GM23248 (cell line): ENCODE measurements around the gene WDR27. TPM values are rescaled to one million over a fixed set of nuclear protein-coding genes. Genes with fewer than 3 reads are reported as not detected.

Experiments used
- DNase-seq: peaks from one replicate; pipeline ENCODE4 v3.0.0-alpha.2; 2015
- H2AFZ ChIP-seq: fragments of 200-600 bp; sonication (generic); 2 replicates; pipeline ENCODE4 v1.6.1; 2016; ENCODE audit warnings: antibody characterized with exemption
- H3F3A ChIP-seq: fragments of 200-600 bp; sonication (generic); 2 replicates; pipeline ENCODE4 v1.6.1; 2016; ENCODE audit warnings: mild to moderate bottlenecking, antibody characterized with exemption, mixed run types; ENCODE audit not compliant: insufficient read depth
- H3K27ac ChIP-seq: fragments of 200-600 bp; sonication (generic); 2 replicates; pipeline ENCODE4 v1.5.1; 2016; ENCODE audit warnings: mild to moderate bottlenecking
- H3K27me3 ChIP-seq: fragments of 200-600 bp; sonication (generic); replicated peaks from 2 replicates; pipeline ENCODE4 v1.6.1; 2016; ENCODE audit warnings: mild to moderate bottlenecking; ENCODE audit not compliant: insufficient read depth
- H3K36me3 ChIP-seq: fragments of 200-600 bp; sonication (generic); 2 replicates; pipeline ENCODE4 v1.6.1; 2016; ENCODE audit warnings: low read depth, mild to moderate bottlenecking
- H3K4me1 ChIP-seq: fragments of 200-600 bp; sonication (generic); 2 replicates; pipeline ENCODE4 v1.6.1; 2016; ENCODE audit warnings: mild to moderate bottlenecking; ENCODE audit not compliant: insufficient read depth
- H3K4me2 ChIP-seq: fragments of 200-600 bp; sonication (generic); one replicate; pipeline ENCODE4 v1.6.1; 2016; ENCODE audit warnings: mild to moderate bottlenecking; ENCODE audit not compliant: unreplicated experiment
- H3K4me3 ChIP-seq: fragments of 200-600 bp; sonication (generic); 2 replicates; pipeline ENCODE4 v1.5.1; 2016; ENCODE audit warnings: mild to moderate bottlenecking
- H3K79me2 ChIP-seq: fragments of 200-600 bp; sonication (generic); 2 replicates; pipeline ENCODE4 v1.6.1; 2016; ENCODE audit warnings: mild to moderate bottlenecking; ENCODE audit not compliant: insufficient read depth
- H3K9ac ChIP-seq: fragments of 200-600 bp; sonication (generic); 2 replicates; pipeline ENCODE4 v1.6.1; 2016; ENCODE audit warnings: mild to moderate bottlenecking
- H3K9me2 ChIP-seq: fragments of 200-600 bp; sonication (generic); 2 replicates; pipeline ENCODE4 v1.6.1; 2016; ENCODE audit warnings: mixed run types, mild to moderate bottlenecking, moderate library complexity; ENCODE audit not compliant: insufficient read depth
- H3K9me3 ChIP-seq: fragments of 200-600 bp; sonication (generic); one replicate; pipeline ENCODE4 v1.6.1; 2017; ENCODE audit warnings: low read depth
- H4K20me1 ChIP-seq: fragments of 200-600 bp; sonication (generic); 2 replicates; pipeline ENCODE4 v1.6.0; 2016; ENCODE audit not compliant: insufficient read depth
- EZH2 ChIP-seq: fragments of 200-600 bp; sonication (generic); IDR thresholded peaks from 2 replicates; pipeline ENCODE4 v1.6.1; 2018; ENCODE audit warnings: antibody characterized with exemption, mild to moderate bottlenecking; ENCODE audit not compliant: insufficient read depth, poor library complexity, severe bottlenecking
- EZH2phosphoT487 ChIP-seq: fragments of 200-600 bp; sonication (generic); IDR thresholded peaks from 2 replicates; pipeline ENCODE4 v1.6.1; 2018; ENCODE audit warnings: antibody characterized with exemption, moderate library complexity, mild to moderate bottlenecking, low read depth; ENCODE audit not compliant: insufficient read depth
- WGBS, 2 experiments: methylation state at CpG; one replicate each; pipeline ENCODE4 v1.1.6; 2015 to 2017; ENCODE audit warnings: low lambda C conversion rate in 2 of 2, low coverage in 1 of 2; ENCODE audit errors: missing lambda C conversion rate in 2 of 2; 5-methylcytosine and 5-hydroxymethylcytosine counted together
- in situ Hi-C: fragments of 300-500 bp; cut with MboI; formaldehyde crosslinking; loops from 2 replicates; pipeline ENCODE4 v1.15.0; 2020
- polyA plus RNA-seq: library from polyadenylated mRNA; unstranded; fragments of >200 nt; fragmentation: Nextera tagmentation; extraction: Ambion mirVana; gene quantifications from 2 replicates; pipeline ENCODE4 v1.2.1, GENCODE V29; 2016
- total RNA-seq: library from RNA; depleted of rRNA; stranded (reverse); fragments of >200 nt; shearing (Covaris generic); gene quantifications from 2 replicates; pipeline ENCODE4 v1.2.3, GENCODE V29; 2014

Gene WDR27
- total and polyA plus RNA-seq, 2 experiments from 2014 or later = 9.2 to 9.3 TPM

GRCh38 chr6:169508452-169508851 is 193.4 kb downstream of the WDR27 start:
- no peaks in the 10 kb centered on the region for H3K9me3 ChIP-seq
- H3F3A ChIP-seq = peaks cover 5% of the 10 kb centered on the region
- in situ Hi-C loops = no loop called here
- H4K20me1 ChIP-seq = no peaks in the 10 kb centered on the region
- H2AFZ ChIP-seq = no peak overlapping the region
- no peaks in the 10 kb centered on the region for H3K36me3 ChIP-seq
- H3K4me1 ChIP-seq = peaks cover 8% of the 10 kb centered on the region
- no peak for TF ChIP-seq EZH2phosphoT487
- TF ChIP-seq EZH2 = no peak
- no peaks in the 10 kb centered on the region for H3K79me2 ChIP-seq
- no peaks in the 10 kb centered on the region for H3K27me3 ChIP-seq
- no peak for DNase-seq
- H3K27ac ChIP-seq = no peak overlapping the region
- H3K4me2 ChIP-seq = no peak overlapping the region
- WGBS, 2 experiments = 87 to 96% methylated on average over 1 of the region's 1 CpG
- no peak overlapping the region for H3K4me3 ChIP-seq
- no peak overlapping the region for H3K9ac ChIP-seq
- H3K9me2 ChIP-seq = no peaks in the 10 kb centered on the region

GRCh38 chr6:169503422-169504152 is 198.2 kb downstream of the WDR27 start:
- H3K9ac ChIP-seq = peak overlapping the region; percentile 5
- in situ Hi-C loops = no loop called here
- peaks cover 7% of the 10 kb centered on the region for H3F3A ChIP-seq

GRCh38 chr6:169502445-169502844 is 199.4 kb downstream of the WDR27 start:
- H3K4me3 ChIP-seq = no peak overlapping the region
- H3K4me2 ChIP-seq = no peak overlapping the region
- H3K36me3 ChIP-seq = no peaks in the 10 kb centered on the region
- 97% methylated on average over 22 of the region's 22 CpGs for WGBS, 2 experiments
- H2AFZ ChIP-seq = no peak overlapping the region
- H3K27me3 ChIP-seq = no peaks in the 10 kb centered on the region
- H3K9me3 ChIP-seq = no peaks in the 10 kb centered on the region
- H4K20me1 ChIP-seq = no peaks in the 10 kb centered on the region
- peaks cover 7% of the 10 kb centered on the region for H3F3A ChIP-seq
- DNase-seq = no peak
- no peak overlapping the region for H3K27ac ChIP-seq
- H3K79me2 ChIP-seq = no peaks in the 10 kb centered on the region
- TF ChIP-seq EZH2 = no peak
- TF ChIP-seq EZH2phosphoT487 = no peak
- in situ Hi-C loops = no loop called here
- peaks cover 15% of the 10 kb centered on the region for H3K4me1 ChIP-seq
- H3K9me2 ChIP-seq = no peaks in the 10 kb centered on the region
- no peak overlapping the region for H3K9ac ChIP-seq

More at GRCh38 chr6:169503422-169504152, 198.2 kb downstream of the WDR27 start:
- Histone ChIP-seq H4K20me1 (no peaks in the 10 kb centered on the region), H2AFZ (peak overlapping the region; percentile 70), H3K4me1 (peaks cover 15% of the 10 kb centered on the region), H3K27me3 (no peaks in the 10 kb centered on the region), H3K36me3 (no peaks in the 10 kb centered on the region), H3K79me2 (no peaks in the 10 kb centered on the region), H3K9me2 (no peaks in the 10 kb centered on the region), H3K4me2 (peak overlapping the region; percentile 47), H3K4me3 (no peak overlapping the region), H3K9me3 (no peaks in the 10 kb centered on the region), H3K27ac (peak overlapping the region; percentile 36)
- TF ChIP-seq EZH2 (no peak), EZH2phosphoT487 (no peak)
- peak; percentile 31 for DNase-seq
- WGBS, 2 experiments = 11 to 16% methylated on average over 4 of the region's 4 CpGs

- H3K36me3 ChIP-seq = no peaks in the 10 kb centered on the region
- 97 to 99% methylated on average over 30 to 32 of the region's 32 CpGs for WGBS, 2 experiments
- no peak overlapping the region for H2AFZ ChIP-seq
- H3F3A ChIP-seq = peaks cover 7% of the 10 kb centered on the region
- no peak overlapping the region for H3K27ac ChIP-seq
- no peak overlapping the region for H3K4me2 ChIP-seq
- no peaks in the 10 kb centered on the region for H3K79me2 ChIP-seq
- H3K4me1 ChIP-seq = peaks cover 15% of the 10 kb centered on the region
- TF ChIP-seq EZH2 = no peak
- no peak overlapping the region for H3K9ac ChIP-seq
- H3K9me2 ChIP-seq = no peaks in the 10 kb centered on the region
- in situ Hi-C loops = no loop called here
- no peak for DNase-seq
- no peaks in the 10 kb centered on the region for H3K27me3 ChIP-seq
- no peaks in the 10 kb centered on the region for H3K9me3 ChIP-seq
- H4K20me1 ChIP-seq = no peaks in the 10 kb centered on the region
- no peak overlapping the region for H3K4me3 ChIP-seq
Observed at GRCh38 chr6:169501777-169502313, 200.0 kb downstream of the WDR27 start.
